SK-N-SH treated with all-trans-retinoic acid at 6 μM for 48 hours (cell line): ENCODE measurements around the gene TPCN1.

Experiments used
- ARNTL ChIP-seq: fragments of 450-650 bp; formaldehyde crosslinking; IDR thresholded peaks from 2 replicates; pipeline ENCODE4 v1.5.0; 2020; ENCODE audit warnings: low read depth, mild to moderate bottlenecking, moderate library complexity, borderline replicate concordance
- CSDC2 ChIP-seq: fragments of 250-450 bp; sonication (Bioruptor Pico); IDR thresholded peaks from 2 replicates; pipeline ENCODE4 v1.5.0; 2020; ENCODE audit warnings: mild to moderate bottlenecking, moderate library complexity
- OSR1 ChIP-seq: fragments of 250-450 bp; sonication (Bioruptor Pico); IDR thresholded peaks from 2 replicates; pipeline ENCODE4 v1.8.0; 2022; ENCODE audit warnings: moderate library complexity, mild to moderate bottlenecking, inconsistent platforms
- PATZ1 ChIP-seq: fragments of 250-450 bp; sonication (Bioruptor Pico); IDR thresholded peaks from 2 replicates; pipeline ENCODE4 v1.8.0; 2020; ENCODE audit warnings: mild to moderate bottlenecking, moderate library complexity, borderline replicate concordance
- TOX ChIP-seq: fragments of 250-450 bp; sonication (Bioruptor Pico); IDR thresholded peaks from 2 replicates; pipeline ENCODE4 v1.8.0; 2021; ENCODE audit warnings: mild to moderate bottlenecking, moderate library complexity, borderline replicate concordance
- ZFP30 ChIP-seq: fragments of 450-650 bp; formaldehyde crosslinking; IDR thresholded peaks from 2 replicates; pipeline ENCODE4 v1.5.0; 2022; ENCODE audit warnings: mild to moderate bottlenecking, moderate library complexity
- ZNF565 ChIP-seq: fragments of 450-650 bp; formaldehyde crosslinking; conservative IDR thresholded peaks from 2 replicates; pipeline ENCODE4 v1.5.0; 2020; ENCODE audit warnings: low read depth, mild to moderate bottlenecking, moderate library complexity
- TF ChIP-seq, protein P1 (sequence below): fragments of 250-450 bp; sonication (Bioruptor Pico); IDR thresholded peaks from 2 replicates; pipeline ENCODE4 v1.5.1; 2020; ENCODE audit warnings: low read depth, mild to moderate bottlenecking, moderate library complexity

DNA sequence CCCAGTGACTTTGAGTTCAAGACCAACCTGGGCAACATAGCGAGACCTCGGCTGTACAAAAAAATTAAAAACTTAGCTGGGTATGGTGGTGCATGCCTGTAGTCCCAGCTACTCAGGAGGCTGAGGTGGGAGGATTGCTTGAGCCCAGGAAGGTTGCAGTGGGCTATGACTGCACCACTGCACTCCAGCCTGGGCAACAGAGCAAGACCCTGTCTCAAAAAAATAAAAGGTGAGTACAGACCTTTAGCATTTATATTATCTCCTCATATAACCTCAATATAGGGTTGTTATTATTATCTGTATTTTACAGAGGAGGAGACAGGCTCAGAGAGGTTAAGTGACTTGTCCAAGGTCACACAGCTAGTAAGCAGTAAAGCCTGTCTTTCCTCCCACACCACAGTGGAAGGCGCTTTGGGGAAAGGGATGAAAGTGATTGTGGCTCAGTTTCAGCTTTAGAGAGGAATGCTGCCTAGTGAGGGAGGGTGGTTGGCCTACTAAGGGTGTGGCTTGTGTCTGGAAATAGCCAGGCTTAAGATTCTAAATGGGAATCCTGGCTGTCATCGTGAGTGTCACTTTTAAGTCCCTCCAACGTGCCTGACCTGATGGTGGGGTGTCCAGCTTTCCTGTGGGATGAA lies 7.2 kb downstream of the TPCN1 start:
- no peak for TF ChIP-seq PATZ1
- no peak for TF ChIP-seq TOX (CRISPR knock-in tag)
- TF ChIP-seq CSDC2, result no peak
- TF ChIP-seq ZNF565 (CRISPR knock-in tag), result no peak
- TF ChIP-seq, protein P1, sequence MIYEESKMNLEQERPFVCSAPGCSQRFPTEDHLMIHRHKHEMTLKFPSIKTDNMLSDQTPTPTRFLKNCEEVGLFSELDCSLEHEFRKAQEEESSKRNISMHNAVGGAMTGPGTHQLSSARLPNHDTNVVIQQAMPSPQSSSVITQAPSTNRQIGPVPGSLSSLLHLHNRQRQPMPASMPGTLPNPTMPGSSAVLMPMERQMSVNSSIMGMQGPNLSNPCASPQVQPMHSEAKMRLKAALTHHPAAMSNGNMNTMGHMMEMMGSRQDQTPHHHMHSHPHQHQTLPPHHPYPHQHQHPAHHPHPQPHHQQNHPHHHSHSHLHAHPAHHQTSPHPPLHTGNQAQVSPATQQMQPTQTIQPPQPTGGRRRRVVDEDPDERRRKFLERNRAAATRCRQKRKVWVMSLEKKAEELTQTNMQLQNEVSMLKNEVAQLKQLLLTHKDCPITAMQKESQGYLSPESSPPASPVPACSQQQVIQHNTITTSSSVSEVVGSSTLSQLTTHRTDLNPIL (CRISPR knock-in tag), result no peak
- TF ChIP-seq ARNTL (CRISPR knock-in tag), result no peak
- no peak for TF ChIP-seq OSR1
- no peak for TF ChIP-seq ZFP30
